GM21360 (cell line): ENCODE measurements around the gene VPS8.

Experiments used
- ATAC-seq: cut with Tn5 transposase; IDR thresholded peaks from one replicate; pipeline ENCODE4 v1.9.1; 2021; ENCODE audit warnings: mild to moderate bottlenecking, moderate library complexity; ENCODE audit not compliant: unreplicated experiment

Gene VPS8

DNA sequence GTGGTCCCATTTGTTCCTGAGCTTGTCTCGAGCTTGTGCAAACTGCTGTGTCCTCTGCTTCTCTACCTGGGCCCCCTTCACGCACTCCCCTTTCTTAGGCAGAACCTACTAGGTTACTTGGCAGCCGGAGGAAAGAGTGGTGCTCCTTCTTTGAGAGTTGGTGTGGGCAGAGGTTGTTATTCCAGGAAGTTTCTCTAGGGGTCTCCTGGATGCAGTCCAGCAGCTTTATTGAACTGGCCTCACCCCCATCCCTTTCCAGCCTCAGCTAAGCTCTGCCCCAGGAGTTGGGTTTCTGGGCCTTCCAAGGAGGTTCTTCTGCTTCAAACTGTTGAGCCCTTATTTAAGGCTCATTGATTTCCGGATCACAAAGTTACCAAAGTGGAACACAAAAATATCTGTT is 237.7 kb downstream of the VPS8 start:
- no peak for ATAC-seq

GRCh38 chr3:185051801-185052200 is 239.8 kb downstream of the VPS8 start:
- no peak for ATAC-seq

GRCh38 chr3:185052631-185053030 is 240.7 kb downstream of the VPS8 start:
- ATAC-seq: no peak

GRCh38 chr3:185056908-185057307 is 244.9 kb downstream of the VPS8 start:
- ATAC-seq: no peak

DNA sequence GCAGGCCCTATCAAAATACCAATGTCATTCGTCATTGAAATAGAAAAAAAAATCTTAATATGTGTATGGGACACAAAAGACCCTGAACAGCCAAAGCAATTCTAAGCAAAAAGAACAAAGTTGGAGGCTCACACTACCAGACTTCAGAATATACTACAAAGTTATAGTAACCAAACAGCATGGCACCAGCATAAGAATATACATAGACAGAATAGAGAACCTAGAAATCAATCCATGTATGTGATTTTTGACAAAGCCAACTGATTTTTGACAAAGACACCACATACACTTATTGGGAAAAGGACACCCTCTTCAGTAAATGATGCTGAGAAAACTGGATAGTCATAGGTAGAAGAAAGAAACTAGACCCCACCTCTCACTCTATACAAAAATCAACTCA is 245.9 kb downstream of the VPS8 start:
- ATAC-seq: no peak

DNA sequence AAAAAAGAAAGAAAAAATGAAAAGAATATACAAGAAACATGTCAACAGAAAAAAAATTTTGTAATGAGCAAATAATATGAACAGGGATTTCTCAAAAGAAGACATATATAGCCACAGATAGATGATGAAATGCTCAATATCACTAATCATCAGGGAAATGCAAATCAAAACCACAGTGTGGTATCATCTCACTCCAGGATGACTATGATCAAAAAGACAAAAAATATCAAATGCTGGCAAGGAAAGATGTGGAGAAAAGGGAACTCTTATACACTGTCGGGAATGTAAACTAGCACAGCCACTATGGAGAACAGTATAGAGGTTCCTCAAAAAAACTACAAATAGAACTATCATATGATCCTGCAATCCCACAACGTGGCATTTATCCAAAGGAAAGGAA is 246.8 kb downstream of the VPS8 start:
- no peak for ATAC-seq

GRCh38 chr3:185059766-185060165 is 247.8 kb downstream of the VPS8 start:
- ATAC-seq: no peak

DNA sequence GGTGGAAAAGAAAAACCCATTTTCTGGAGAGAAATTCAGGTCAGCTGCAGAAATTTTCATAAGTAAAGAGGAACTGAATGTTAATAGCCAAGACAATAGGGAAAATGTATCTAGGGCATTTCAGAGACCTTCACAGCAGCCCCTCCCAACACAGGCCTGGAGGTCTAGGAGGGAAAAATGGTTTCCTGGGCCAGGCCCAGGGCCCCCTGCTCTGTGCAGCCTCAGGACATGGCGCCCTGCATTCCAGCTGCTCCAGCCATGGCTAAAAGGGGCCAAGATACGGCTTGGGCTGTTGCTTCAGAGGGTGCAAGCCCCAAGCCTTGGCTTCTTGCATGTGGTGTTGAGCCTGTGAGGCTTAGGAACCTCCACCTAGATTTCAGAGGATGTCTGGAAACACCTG is 248.7 kb downstream of the VPS8 start:
- no peak for ATAC-seq

- no peak for ATAC-seq
These were observed 250.2 kb downstream of the VPS8 start for GRCh38 chr3:185062191-185062590.

- no peak for ATAC-seq
These were observed 251.5 kb downstream of the VPS8 start for GRCh38 chr3:185063431-185063830.

DNA sequence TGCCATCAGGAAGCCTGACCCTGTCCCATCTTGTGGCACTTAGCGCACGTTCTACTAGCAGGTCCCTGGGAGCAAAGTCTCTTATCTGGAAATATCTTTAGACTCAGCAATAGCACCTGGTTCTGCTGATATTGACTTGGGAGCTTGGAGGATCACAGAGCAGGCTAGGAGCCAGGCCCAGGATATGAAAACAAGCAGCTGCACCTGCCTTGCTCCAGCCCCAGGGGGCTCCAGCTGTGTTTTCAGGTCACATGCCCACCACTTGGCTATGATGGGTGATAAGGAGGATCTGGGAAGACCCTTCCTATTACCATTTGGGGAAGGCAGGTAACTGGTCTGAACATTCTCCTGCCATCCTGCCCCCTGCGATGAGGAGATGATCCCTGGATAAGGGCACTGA is 253.1 kb downstream of the VPS8 start:
- ATAC-seq: no peak

DNA sequence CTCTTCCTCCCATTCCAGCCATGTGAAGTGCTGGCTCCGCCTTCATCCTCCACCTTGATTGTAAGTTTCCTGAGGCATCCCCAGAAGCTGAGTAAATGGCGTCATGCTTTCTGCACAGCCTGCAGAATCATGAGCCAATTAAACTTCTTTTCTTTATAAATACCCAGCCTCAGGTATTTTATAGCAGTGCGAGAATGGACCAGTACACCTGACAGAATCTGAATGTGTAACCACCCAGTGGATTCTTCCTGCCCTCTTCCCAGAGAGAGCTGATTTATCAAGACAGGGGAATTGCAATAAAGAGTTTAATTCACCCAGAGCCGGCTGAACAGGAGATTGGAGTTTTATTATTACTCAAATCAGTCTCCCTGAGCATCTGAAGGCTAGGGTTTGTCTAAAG is 254.3 kb downstream of the VPS8 start:
- no peak for ATAC-seq

DNA sequence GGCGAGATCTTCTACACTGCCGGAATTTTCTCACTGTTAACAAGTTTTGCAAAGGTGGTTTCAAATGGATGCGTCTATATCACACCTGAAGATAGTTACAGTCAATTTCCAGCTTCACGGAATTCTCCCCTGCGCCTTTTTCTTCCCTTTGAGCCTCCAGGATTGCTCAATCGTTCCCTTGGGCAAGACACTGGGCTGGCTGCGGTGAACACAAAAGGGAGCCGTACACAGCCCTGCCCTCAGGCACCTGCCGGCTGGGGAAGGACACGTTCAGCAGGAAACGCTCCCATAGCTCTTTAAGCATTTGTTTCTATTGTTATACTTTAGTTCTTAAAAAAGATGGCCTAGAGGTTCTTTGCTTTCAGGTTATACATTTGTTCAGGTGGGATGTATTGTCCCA is 255.2 kb downstream of the VPS8 start:
- no peak for ATAC-seq

GRCh38 chr3:185069037-185070030 is 257.4 kb downstream of the VPS8 start:
- ATAC-seq: no peak

GRCh38 chr3:185070491-185071286 is 258.7 kb downstream of the VPS8 start:
- ATAC-seq: no peak

GRCh38 chr3:185071287-185071800 is 259.4 kb downstream of the VPS8 start:
- ATAC-seq: no peak

DNA sequence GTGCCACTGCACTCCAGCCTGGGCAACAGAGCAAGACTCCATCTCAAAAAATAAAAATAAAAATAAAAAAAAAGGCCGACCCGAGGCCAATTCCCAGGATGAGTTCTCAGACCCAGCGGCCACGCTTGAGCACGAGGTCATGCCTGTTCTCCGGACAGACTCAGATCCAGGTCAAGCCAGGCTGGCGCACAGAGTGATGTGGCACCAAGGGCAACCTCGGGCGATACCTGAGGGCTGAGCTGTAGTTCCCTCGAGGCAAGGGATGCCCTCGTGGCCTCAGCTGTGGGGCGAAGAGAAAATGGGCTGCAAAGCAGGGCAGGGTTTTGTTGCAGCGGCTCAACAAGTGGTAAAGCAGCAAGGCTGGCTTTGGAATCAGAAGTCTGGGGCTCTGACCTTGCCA is 263.6 kb downstream of the VPS8 start:
- no peak for ATAC-seq

DNA sequence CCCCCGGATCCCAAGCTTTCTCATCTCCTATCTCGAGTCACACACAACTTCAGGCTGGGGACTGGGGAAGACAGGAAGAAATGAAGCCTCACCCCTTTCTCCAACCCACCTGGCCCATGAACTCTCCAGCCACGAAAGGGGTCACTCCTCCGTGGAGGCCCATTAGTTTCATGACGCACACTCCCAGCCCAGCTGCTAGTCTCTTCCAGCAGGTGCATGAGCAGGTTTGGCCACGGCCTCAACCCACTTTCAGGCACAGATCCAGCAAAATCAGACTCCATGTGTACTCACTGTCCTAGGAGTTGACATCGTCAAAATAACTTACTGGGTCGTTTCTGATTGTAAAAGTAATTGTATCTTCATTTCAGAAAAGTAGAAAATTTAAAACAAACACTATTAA is 264.3 kb downstream of the VPS8 start:
- no peak for ATAC-seq

DNA sequence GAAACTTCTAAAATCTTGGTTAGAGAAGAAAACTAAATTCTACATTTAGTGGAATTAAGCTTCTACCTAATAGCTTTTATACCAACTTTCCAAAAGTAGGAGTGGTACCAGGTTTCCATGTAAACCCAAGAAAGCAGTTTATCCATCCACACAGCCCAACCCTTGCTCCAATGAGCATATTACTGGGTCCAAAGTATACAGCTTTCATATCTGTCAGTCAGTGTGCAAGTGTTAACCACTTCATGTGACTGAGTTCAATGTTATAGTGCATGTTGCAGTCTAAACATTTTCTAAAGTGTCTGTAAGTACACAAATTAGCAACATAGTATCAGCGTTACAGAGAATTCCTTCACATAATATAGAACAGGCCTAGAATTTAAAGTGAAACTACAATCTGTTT is 267.7 kb downstream of the VPS8 start:
- no peak for ATAC-seq

GRCh38 chr3:185081521-185081920 is 269.6 kb downstream of the VPS8 start:
- ATAC-seq: no peak

- ATAC-seq: no peak
These were observed 270.2 kb downstream of the VPS8 start for GRCh38 chr3:185082149-185082548.

- no peak for ATAC-seq
These were observed 270.9 kb downstream of the VPS8 start for GRCh38 chr3:185082829-185083228.
